CD4-positive, CD25-positive, alpha-beta regulatory T cell (primary cell): ENCODE data around the gene DTNB. TPM values are rescaled to one million over a fixed set of nuclear protein-coding genes. Genes with fewer than 3 reads are reported as not detected.
"Not testable (repeated sequence)": the region's sequence is repeated elsewhere in the genome, so short reads cannot be mapped to it uniquely, and the experiment has no call there.

ENCODE experiments used
- ATAC-seq, 2 donors: fragments of 150-1000 bp; cut with Tn5 transposase; one replicate each; pipeline ENCODE4 v1.10.0; 2021; ENCODE audit warnings: low read depth in 2 of 2, moderate number of reproducible peaks in 2 of 2, moderate library complexity in 1 of 2
- DNase-seq, 3 donors: peaks; one replicate each; pipeline versions ENCODE4 v3.0.0 to v3.0.0-alpha.2; 2012 to 2022; ENCODE audit warnings: mixed read lengths in 1 of 3
- H3K27ac ChIP-seq: one replicate; pipeline ENCODE4 v1.7.0; 2013; ENCODE audit warnings: mild to moderate bottlenecking, low read length; ENCODE audit not compliant: insufficient read depth, poor library complexity, severe bottlenecking
- H3K27me3 ChIP-seq: one replicate; pipeline ENCODE4 v1.7.0; 2013; ENCODE audit warnings: low read length; ENCODE audit not compliant: control insufficient read depth, insufficient read depth
- H3K36me3 ChIP-seq: one replicate; pipeline ENCODE4 v1.7.0; 2013; ENCODE audit warnings: mild to moderate bottlenecking, low read length, moderate library complexity; ENCODE audit not compliant: control insufficient read depth, insufficient read depth
- H3K4me1 ChIP-seq: 2 replicates; pipeline ENCODE4 v1.7.0; 2013; ENCODE audit warnings: mild to moderate bottlenecking, low read length; ENCODE audit not compliant: insufficient read depth, control insufficient read depth, poor library complexity, severe bottlenecking
- H3K4me3 ChIP-seq: one replicate; pipeline ENCODE4 v1.7.0; 2013; ENCODE audit warnings: low read depth, mild to moderate bottlenecking, low read length, moderate library complexity
- H3K9me3 ChIP-seq, 2 experiments: 1 replicate in 1 of 2; 2 replicates in 1 of 2; pipeline ENCODE4 v1.7.0; 2013; ENCODE audit warnings: low read length in 2 of 2, mild to moderate bottlenecking in 1 of 2, moderate library complexity in 1 of 2; ENCODE audit not compliant: control insufficient read depth in 2 of 2
- H3K27ac Mint-ChIP-seq, 3 donors: one replicate each; pipeline ENCODE4 v1.8.0; 2020 to 2022; ENCODE audit warnings: mild to moderate bottlenecking in 3 of 3, mixed read lengths in 3 of 3, moderate library complexity in 2 of 3
- H3K27me3 Mint-ChIP-seq: one replicate; pipeline ENCODE4 v1.8.0; 2022; ENCODE audit warnings: mild to moderate bottlenecking, mixed read lengths
- H3K36me3 Mint-ChIP-seq: one replicate; pipeline ENCODE4 v1.8.0; 2020; ENCODE audit warnings: mixed read lengths
- H3K4me1 Mint-ChIP-seq, 4 donors: one replicate each; pipeline ENCODE4 v1.8.0; 2020 to 2022; ENCODE audit warnings: mixed read lengths in 4 of 4, mild to moderate bottlenecking in 1 of 4
- H3K4me3 Mint-ChIP-seq, 4 donors: one replicate each; pipeline ENCODE4 v1.8.0; 2020 to 2022; ENCODE audit warnings: mild to moderate bottlenecking in 4 of 4, mixed read lengths in 4 of 4, moderate library complexity in 3 of 4
- H3K9me3 Mint-ChIP-seq, 7 donors: one replicate each; pipeline ENCODE4 v1.8.0; 2020 to 2022; ENCODE audit warnings: mixed read lengths in 7 of 7, mild to moderate bottlenecking in 3 of 7, moderate library complexity in 2 of 7
- polyA plus RNA-seq, 4 donors: library from polyadenylated mRNA; unstranded; fragments of 300-500 nt; fragmentation: Illumina TruSeq; gene quantifications; one replicate each; pipeline ENCODE4 v1.2.3, GENCODE V29; 2021
- total RNA-seq: library from RNA; stranded (reverse); gene quantifications from one replicate; pipeline ENCODE4 v1.2.3, GENCODE V29; 2022

DTNB gene
- total and polyA plus RNA-seq, 5 donors from 2014 or later: 11.5 to 50.1 (median 15.0) TPM

DNA sequence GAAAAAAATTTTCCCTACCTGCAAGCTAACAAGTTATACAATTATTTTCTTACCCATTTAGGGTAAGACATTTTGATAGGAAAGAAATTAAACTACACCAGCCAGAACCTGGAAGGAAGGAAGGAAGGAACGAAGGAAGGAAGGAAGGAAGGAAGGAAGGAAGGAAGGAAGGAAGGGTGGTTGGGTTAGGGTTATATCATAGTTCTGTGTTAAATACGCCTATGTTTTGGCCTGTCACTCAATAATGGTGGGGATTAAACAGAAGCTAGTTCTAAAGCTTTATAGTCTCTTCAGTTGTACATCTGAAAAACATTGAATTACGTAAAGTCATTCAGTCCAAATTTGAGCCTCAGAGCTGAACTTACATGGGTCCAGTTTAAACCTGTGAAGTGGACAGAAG, 256.7 kb downstream of the DTNB start:
- Histone ChIP-seq H3K4me1 (peaks cover 4% of the 10 kb centered on the region), H3K9me3 (no peaks in the 10 kb centered on the region), H3K4me3 (no peak overlapping the region), H3K27me3 (no peaks in the 10 kb centered on the region), H3K36me3 (peaks cover 4% of the 10 kb centered on the region), H3K27ac (no peak overlapping the region)
- no peak for DNase-seq
- Mint-ChIP-seq H3K4me3 (peak overlapping the region in 1 of 4 donors; percentile 58), H3K36me3 (peaks cover 37% of the 10 kb centered on the region), H3K9me3 (peaks cover 0 to 2% (median 0%) of the 10 kb centered on the region in 7 donors), H3K27me3 (no peaks in the 10 kb centered on the region), H3K27ac (no peak overlapping the region), H3K4me1 (peaks cover 14 to 21% (median 17%) of the 10 kb centered on the region in 4 donors)
- ATAC-seq: no peak

DNA sequence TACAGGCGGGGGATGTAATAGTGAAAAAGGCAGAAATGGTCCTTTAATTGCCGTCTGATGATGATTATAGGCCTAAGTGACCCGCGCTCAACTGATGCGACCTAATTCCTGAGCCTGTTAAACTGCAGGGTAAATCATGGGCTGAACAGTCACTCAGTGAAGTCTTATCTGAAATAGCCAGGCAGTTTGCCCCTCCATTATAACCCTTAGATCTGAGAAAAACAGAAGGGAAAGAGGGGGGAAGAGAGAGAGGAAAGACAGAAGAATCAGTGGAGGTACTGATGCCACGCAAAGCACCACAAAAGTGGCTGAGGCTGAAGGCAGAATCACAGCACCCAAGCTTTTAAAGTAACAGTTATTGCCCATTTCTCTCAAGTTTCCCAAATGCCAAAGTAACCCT, 258.6 kb downstream of the DTNB start:
- Histone ChIP-seq H3K27me3 (no peaks in the 10 kb centered on the region), H3K4me3 (no peak overlapping the region), H3K27ac (no peak overlapping the region), H3K4me1 (peaks cover 4% of the 10 kb centered on the region), H3K36me3 (peaks cover 4% of the 10 kb centered on the region), H3K9me3 (no peaks in the 10 kb centered on the region)
- Mint-ChIP-seq H3K4me3 (no peak overlapping the region), H3K27ac (no peak overlapping the region), H3K36me3 (peaks cover 27% of the 10 kb centered on the region), H3K4me1 (peaks cover 7 to 12% (median 10%) of the 10 kb centered on the region in 4 donors), H3K9me3 (peaks cover 0 to 2% (median 0%) of the 10 kb centered on the region in 7 donors), H3K27me3 (no peaks in the 10 kb centered on the region)
- ATAC-seq: no peak
- no peak for DNase-seq

DNA sequence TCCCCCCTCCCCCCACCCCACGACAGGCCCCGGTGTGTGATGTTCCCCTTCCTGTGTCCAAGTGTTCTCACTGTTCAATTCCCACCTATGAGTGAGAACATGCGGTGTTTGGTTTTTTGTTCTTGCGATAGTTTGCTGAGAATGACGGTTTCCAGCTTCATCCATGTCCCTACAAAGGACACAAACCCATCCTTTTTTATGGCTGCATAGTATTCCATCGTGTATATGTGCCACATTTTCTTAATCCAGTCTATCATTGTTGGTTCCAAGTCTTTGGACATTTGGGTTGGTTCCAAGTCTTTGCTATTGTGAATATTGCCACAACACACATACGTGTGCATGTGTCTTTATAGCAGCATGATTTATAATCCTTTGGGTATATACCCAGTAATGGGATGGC, 260.0 kb downstream of the DTNB start:
- H3K4me1 ChIP-seq, H3K9me3 ChIP-seq, ATAC-seq, H3K27ac Mint-ChIP-seq, H3K9me3 Mint-ChIP-seq, H3K27ac ChIP-seq, H3K4me1 Mint-ChIP-seq, H3K36me3 ChIP-seq, H3K4me3 ChIP-seq, DNase-seq, H3K4me3 Mint-ChIP-seq, H3K27me3 ChIP-seq, H3K27me3 Mint-ChIP-seq: not testable (repeated sequence)
- H3K36me3 Mint-ChIP-seq: peaks cover 15% of the 10 kb centered on the region

DNA sequence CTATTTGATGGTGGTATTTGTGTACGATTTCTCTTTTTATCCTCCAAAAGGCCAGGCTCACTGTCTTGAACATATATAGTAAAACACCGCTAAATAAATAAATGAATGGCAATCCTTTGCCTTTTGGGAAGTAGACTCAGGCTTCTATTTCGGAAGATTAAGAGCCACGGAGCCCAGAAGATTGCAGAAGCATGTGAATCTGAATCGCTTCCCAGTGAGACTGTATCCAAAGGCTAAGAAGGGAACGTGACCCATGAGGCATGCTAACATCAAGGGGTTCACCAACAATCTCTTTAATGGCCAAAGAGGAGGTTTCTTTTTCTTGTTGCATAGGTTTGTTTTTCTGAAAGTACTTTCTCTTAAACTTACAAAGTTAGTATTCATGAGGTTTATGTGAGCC, 261.6 kb downstream of the DTNB start:
- Mint-ChIP-seq H3K4me1 (no peaks in the 10 kb centered on the region), H3K36me3 (peaks cover 11% of the 10 kb centered on the region), H3K9me3 (no peaks in the 10 kb centered on the region), H3K27ac (no peak overlapping the region), H3K4me3 (no peak overlapping the region), H3K27me3 (no peaks in the 10 kb centered on the region)
- Histone ChIP-seq H3K36me3 (no peaks in the 10 kb centered on the region), H3K4me3 (no peak overlapping the region), H3K27me3 (no peaks in the 10 kb centered on the region), H3K4me1 (no peaks in the 10 kb centered on the region), H3K27ac (no peak overlapping the region), H3K9me3 (no peaks in the 10 kb centered on the region)
- DNase-seq (no peak), ATAC-seq (no peak)

DNA sequence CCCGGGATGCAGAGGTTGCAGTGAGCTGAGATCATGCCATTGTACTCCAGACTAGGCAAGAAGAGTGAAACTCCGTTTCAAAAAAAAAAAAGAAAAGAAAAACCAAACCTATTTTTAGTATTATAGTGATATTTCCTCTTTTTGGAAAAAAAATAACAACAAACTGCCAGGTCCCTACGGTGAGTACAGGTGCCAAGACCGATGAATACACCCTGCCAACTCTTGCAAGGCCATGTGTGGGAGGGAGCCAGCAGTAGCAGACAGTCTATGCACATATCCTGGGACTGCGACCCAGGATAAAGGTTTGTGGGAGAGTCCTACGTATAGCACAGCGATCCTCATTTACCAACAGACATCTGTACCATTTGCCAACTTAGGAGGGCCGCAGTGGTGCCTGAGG, 262.1 kb downstream of the DTNB start:
- H3K9me3 Mint-ChIP-seq: no peaks in the 10 kb centered on the region
- H3K36me3 Mint-ChIP-seq: peaks cover 14% of the 10 kb centered on the region
- Histone ChIP-seq H3K9me3 (no peaks in the 10 kb centered on the region), H3K27ac (no peak overlapping the region), H3K36me3 (no peaks in the 10 kb centered on the region), H3K4me3 (no peak overlapping the region), H3K27me3 (no peaks in the 10 kb centered on the region), H3K4me1 (no peaks in the 10 kb centered on the region)
- H3K27me3 Mint-ChIP-seq: no peaks in the 10 kb centered on the region
- H3K27ac Mint-ChIP-seq: no peak overlapping the region
- H3K4me1 Mint-ChIP-seq: no peaks in the 10 kb centered on the region
- no peak for DNase-seq
- H3K4me3 Mint-ChIP-seq: no peak overlapping the region
- no peak for ATAC-seq

DNA sequence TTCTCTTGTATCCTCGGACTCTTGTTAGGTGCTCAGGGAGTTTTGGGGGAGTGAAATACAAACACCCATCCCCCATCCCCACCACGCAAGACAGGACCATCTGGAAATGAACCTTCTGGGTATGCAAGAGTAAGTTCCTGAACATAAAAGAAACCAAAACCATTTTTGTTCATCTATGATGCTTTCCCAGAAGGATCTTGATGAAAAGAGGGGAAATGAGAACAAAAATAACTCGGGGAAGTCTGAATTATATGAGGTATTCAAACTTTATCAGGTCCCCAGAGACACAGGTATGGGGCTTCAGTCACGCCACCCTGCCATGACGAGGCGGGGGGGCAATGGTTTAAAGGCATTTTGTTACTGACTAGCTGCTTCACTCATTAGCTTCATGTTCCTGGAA, 263.0 kb downstream of the DTNB start:
- H3K27ac Mint-ChIP-seq: no peak overlapping the region
- no peaks in the 10 kb centered on the region for H3K27me3 Mint-ChIP-seq
- H3K27me3 ChIP-seq: no peaks in the 10 kb centered on the region
- H3K4me1 ChIP-seq: no peaks in the 10 kb centered on the region
- H3K9me3 ChIP-seq: no peaks in the 10 kb centered on the region
- DNase-seq: no peak
- no peak overlapping the region for H3K27ac ChIP-seq
- H3K4me1 Mint-ChIP-seq: no peaks in the 10 kb centered on the region
- peaks cover 15% of the 10 kb centered on the region for H3K36me3 Mint-ChIP-seq
- H3K9me3 Mint-ChIP-seq: no peaks in the 10 kb centered on the region
- H3K4me3 ChIP-seq: no peak overlapping the region
- no peak for ATAC-seq
- no peaks in the 10 kb centered on the region for H3K36me3 ChIP-seq
- no peak overlapping the region for H3K4me3 Mint-ChIP-seq

DNA sequence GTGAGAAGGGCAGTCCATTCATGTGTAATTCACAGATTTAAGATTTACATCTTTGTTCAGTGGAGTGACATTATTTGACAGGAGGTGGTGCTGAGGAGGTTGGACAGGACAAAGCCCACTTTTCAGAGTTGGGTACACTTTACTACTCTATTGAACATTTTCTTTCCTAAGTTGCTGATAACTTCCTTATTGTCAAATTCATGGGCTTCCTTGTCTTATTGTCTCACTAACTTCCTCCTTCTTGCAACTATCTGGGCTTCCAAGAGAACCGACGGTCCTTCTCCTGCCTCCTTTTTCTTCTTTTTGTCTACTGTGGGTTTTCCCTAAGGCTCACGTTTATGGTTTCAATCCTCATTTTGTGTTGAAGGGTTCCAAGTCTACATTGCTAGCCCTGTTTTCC, 263.9 kb downstream of the DTNB start:
- ATAC-seq (no peak), DNase-seq (no peak)
- H3K4me3 Mint-ChIP-seq: no peak overlapping the region
- Histone ChIP-seq H3K9me3 (no peaks in the 10 kb centered on the region), H3K36me3 (no peaks in the 10 kb centered on the region), H3K27me3 (no peaks in the 10 kb centered on the region), H3K4me3 (no peak overlapping the region), H3K27ac (no peak overlapping the region), H3K4me1 (no peaks in the 10 kb centered on the region)
- H3K4me1 Mint-ChIP-seq: no peaks in the 10 kb centered on the region
- H3K36me3 Mint-ChIP-seq: peaks cover 15% of the 10 kb centered on the region
- H3K9me3 Mint-ChIP-seq: no peaks in the 10 kb centered on the region
- no peak overlapping the region for H3K27ac Mint-ChIP-seq
- H3K27me3 Mint-ChIP-seq: no peaks in the 10 kb centered on the region

DNA sequence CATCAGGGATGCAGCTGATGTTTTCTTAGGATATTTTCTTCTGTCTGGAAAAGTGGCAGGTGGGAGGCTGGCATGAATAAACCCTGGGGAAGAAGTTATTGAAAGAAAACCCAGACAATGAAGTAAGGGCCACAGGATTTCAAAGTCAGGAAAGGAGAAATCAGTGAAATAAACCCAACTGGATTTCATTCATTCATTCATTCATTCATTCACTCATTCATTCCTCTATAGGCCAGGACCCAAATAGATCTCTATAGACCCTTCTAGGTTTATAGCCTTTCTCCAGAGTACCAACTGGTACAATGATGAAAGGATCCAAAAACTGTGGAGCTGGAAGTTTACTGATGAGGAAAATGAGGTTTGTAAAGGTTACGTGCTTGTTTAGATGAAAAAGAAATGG, 264.3 kb downstream of the DTNB start:
- DNase-seq (no peak), ATAC-seq (no peak)
- no peaks in the 10 kb centered on the region for H3K36me3 ChIP-seq
- Mint-ChIP-seq H3K27me3 (no peaks in the 10 kb centered on the region), H3K9me3 (peaks cover 0 to 1% (median 0%) of the 10 kb centered on the region in 7 donors), H3K4me1 (peaks cover 0 to 3% (median 2%) of the 10 kb centered on the region in 4 donors), H3K36me3 (peaks cover 18% of the 10 kb centered on the region), H3K27ac (no peak overlapping the region), H3K4me3 (no peak overlapping the region)
- H3K4me3 ChIP-seq: no peak overlapping the region
- H3K4me1 ChIP-seq: no peaks in the 10 kb centered on the region
- no peaks in the 10 kb centered on the region for H3K27me3 ChIP-seq
- no peaks in the 10 kb centered on the region for H3K9me3 ChIP-seq
- no peak overlapping the region for H3K27ac ChIP-seq
